ENCODE data around the gene PHF12.
A peak's percentile ranks its signal among the peaks of the same experiment; 100 is the strongest.
"Not testable (repeated sequence)": the region's sequence is repeated elsewhere in the genome, so short reads cannot be mapped to it uniquely, and the experiment has no call there.

PHF12 gene

GRCh38 chr17:28901866-28902818 lies 49.2 kb downstream of the PHF12 start:
- peak; percentile 54 for DNase-seq

GRCh38 chr17:28900986-28901726 lies 50.2 kb downstream of the PHF12 start:
- DNase-seq: no peak

- DNase-seq: no peak
Measured at GRCh38 chr17:28899212-28899815, 52.0 kb downstream of the PHF12 start.

GRCh38 chr17:28898527-28898955 lies 52.8 kb downstream of the PHF12 start:
- no peak for DNase-seq

- no peak for DNase-seq
Measured at GRCh38 chr17:28897769-28898526, 53.4 kb downstream of the PHF12 start.

GRCh38 chr17:28896884-28897768 lies 54.2 kb downstream of the PHF12 start, which contains the start of gene FLOT2:
Gene FLOT2 (minus strand): TSS chr17:28897733. CDS start chr17:28897574, 159 bp downstream.
- peak; percentile 56 for DNase-seq

GRCh38 chr17:28896491-28896883 lies 54.8 kb downstream of the PHF12 start:
- DNase-seq: no peak

- no peak for DNase-seq
Measured at GRCh38 chr17:28895794-28896447, 55.4 kb downstream of the PHF12 start.

- DNase-seq: not testable (repeated sequence)
Measured at GRCh38 chr17:28893248-28894183, 57.8 kb downstream of the PHF12 start.

GRCh38 chr17:28892024-28892423 lies 59.3 kb downstream of the PHF12 start:
- DNase-seq: no peak

- no peak for DNase-seq
Measured at GRCh38 chr17:28891201-28891600, 60.1 kb downstream of the PHF12 start.

GRCh38 chr17:28889996-28890395 lies 61.3 kb downstream of the PHF12 start:
- DNase-seq: no peak

GRCh38 chr17:28888832-28889231 lies 62.5 kb downstream of the PHF12 start:
- DNase-seq: no peak

GRCh38 chr17:28887871-28888471 lies 63.3 kb downstream of the PHF12 start:
- DNase-seq: no peak

- no peak for DNase-seq
Measured at GRCh38 chr17:28885951-28886350, 65.4 kb downstream of the PHF12 start.

GRCh38 chr17:28885363-28885762 lies 66.0 kb downstream of the PHF12 start:
- no peak for DNase-seq

GRCh38 chr17:28883967-28884702 lies 67.2 kb downstream of the PHF12 start:
- DNase-seq: no peak

- DNase-seq: no peak
Measured at GRCh38 chr17:28882154-28882895, 69.0 kb downstream of the PHF12 start.

All from left hindlimb (tissue), 1 donor.